ENCODE results near the gene SYNGAP1.

SYNGAP1 gene

DNA sequence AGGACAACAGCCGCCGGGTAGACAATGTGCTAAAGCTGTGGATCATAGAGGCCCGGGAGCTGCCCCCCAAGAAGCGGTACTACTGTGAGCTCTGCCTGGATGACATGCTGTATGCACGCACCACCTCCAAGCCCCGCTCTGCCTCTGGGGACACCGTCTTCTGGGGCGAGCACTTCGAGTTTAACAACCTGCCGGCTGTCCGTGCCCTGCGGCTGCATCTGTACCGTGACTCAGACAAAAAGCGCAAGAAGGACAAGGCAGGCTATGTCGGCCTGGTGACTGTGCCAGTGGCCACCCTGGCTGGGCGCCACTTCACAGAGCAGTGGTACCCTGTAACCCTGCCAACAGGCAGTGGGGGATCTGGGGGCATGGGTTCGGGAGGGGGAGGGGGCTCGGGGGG lies 17.8 kb downstream of the SYNGAP1 start:
- Histone ChIP-seq H3K79me2 (ENCODE audit: insufficient read depth, low read length) (0 out of 2 replicates have a peak, but pooled peaks cover 3% of the 10 kb centered on the region), H3K4me1 (ENCODE audit: insufficient read depth, low read length) (peaks cover 2% of the 10 kb centered on the region; the same call in 1 of the 2 replicates), H3K27ac (ENCODE audit: low read length) (no peak overlapping the region), H3K36me3 (ENCODE audit: insufficient read depth, low read length) (peaks cover 70% of the 10 kb centered on the region), H3K9ac (ENCODE audit: low read depth, low read length) (no peak overlapping the region), H3K4me2 (ENCODE audit: insufficient read depth, low read length) (no peak overlapping the region), H2AFZ (ENCODE audit: low read depth, low read length) (no peak overlapping the region), H3K27me3 (ENCODE audit: insufficient read depth, low read length, poor library complexity) (no peaks in the 10 kb centered on the region), H3K4me3 (ENCODE audit: low read depth in 1 of 2, low read length in 2 of 2) (no peak overlapping the region), H4K20me1 (ENCODE audit: insufficient read depth, low read length) (0 out of 2 replicates have a peak, but pooled peaks cover 7% of the 10 kb centered on the region), H3K9me3 (ENCODE audit: insufficient read depth, low read length, severe bottlenecking) (no peaks in the 10 kb centered on the region)
- ATAC-seq (ENCODE audit: insufficient read depth, low read depth) (no peak), DNase-seq (no peak)
- no peak for TF ChIP-seq EZH2 (IDR thresholded peaks at IDR 0.05; ENCODE audit: borderline replicate concordance, low read depth, low read length, severe bottlenecking)
- TF ChIP-seq, protein P1, sequence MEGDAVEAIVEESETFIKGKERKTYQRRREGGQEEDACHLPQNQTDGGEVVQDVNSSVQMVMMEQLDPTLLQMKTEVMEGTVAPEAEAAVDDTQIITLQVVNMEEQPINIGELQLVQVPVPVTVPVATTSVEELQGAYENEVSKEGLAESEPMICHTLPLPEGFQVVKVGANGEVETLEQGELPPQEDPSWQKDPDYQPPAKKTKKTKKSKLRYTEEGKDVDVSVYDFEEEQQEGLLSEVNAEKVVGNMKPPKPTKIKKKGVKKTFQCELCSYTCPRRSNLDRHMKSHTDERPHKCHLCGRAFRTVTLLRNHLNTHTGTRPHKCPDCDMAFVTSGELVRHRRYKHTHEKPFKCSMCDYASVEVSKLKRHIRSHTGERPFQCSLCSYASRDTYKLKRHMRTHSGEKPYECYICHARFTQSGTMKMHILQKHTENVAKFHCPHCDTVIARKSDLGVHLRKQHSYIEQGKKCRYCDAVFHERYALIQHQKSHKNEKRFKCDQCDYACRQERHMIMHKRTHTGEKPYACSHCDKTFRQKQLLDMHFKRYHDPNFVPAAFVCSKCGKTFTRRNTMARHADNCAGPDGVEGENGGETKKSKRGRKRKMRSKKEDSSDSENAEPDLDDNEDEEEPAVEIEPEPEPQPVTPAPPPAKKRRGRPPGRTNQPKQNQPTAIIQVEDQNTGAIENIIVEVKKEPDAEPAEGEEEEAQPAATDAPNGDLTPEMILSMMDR (IDR thresholded peaks at IDR 0.05; ENCODE audit: borderline replicate concordance, extremely low read depth, low read length, poor library complexity, severe bottlenecking): no peak

DNA sequence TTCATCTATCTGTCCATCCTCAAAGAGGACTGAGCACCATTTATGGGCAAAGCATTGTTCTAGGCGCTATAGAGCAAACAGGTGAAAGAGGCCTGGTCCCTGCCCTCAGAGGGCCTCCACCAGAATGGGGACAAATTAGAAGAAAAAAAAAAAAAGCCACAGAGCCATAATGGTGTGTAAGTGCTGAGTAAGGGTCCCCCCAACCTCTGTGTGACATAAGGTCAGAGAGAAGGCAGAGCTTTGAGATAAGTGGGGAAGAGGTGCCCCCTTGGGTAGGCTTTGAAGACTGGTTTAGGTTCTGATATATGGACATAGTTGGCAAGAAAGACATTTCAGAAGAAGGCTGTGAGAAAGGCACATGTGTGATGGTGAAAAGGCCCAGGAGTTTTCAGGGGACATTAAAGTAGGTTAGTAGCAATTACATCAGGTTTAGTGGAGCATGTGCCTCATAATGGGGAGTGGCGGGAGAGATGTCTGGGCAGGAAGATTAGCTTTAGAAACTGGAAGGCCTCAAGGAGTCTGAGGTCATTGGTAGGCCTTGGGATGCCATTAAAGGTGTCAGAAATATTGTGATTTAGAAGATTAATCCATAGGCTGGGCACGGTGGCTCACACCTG lies 19.2 kb downstream of the SYNGAP1 start:
- Histone ChIP-seq H3K27me3 (ENCODE audit: insufficient read depth, low read length, poor library complexity) (no peaks in the 10 kb centered on the region), H3K27ac (ENCODE audit: low read length) (no peak overlapping the region), H3K9ac (ENCODE audit: low read depth, low read length) (no peak overlapping the region), H3K4me1 (ENCODE audit: insufficient read depth, low read length) (no peaks in the 10 kb centered on the region), H3K79me2 (ENCODE audit: insufficient read depth, low read length) (no peaks in the 10 kb centered on the region), H3K4me2 (ENCODE audit: insufficient read depth, low read length) (no peak overlapping the region), H3K9me3 (ENCODE audit: insufficient read depth, low read length, severe bottlenecking) (no peaks in the 10 kb centered on the region), H2AFZ (ENCODE audit: low read depth, low read length) (no peak overlapping the region), H3K4me3 (ENCODE audit: low read depth in 1 of 2, low read length in 2 of 2) (no peak overlapping the region), H3K36me3 (ENCODE audit: insufficient read depth, low read length) (peaks cover 74% of the 10 kb centered on the region), H4K20me1 (ENCODE audit: insufficient read depth, low read length) (peaks cover 7% of the 10 kb centered on the region; the same call in 1 of the 2 replicates)
- ATAC-seq (ENCODE audit: insufficient read depth, low read depth): no peak
- DNase-seq: no peak
- TF ChIP-seq EZH2 (IDR thresholded peaks at IDR 0.05; ENCODE audit: borderline replicate concordance, low read depth, low read length, severe bottlenecking): no peak
- TF ChIP-seq, protein P1 (IDR thresholded peaks at IDR 0.05; ENCODE audit: borderline replicate concordance, extremely low read depth, low read length, poor library complexity, severe bottlenecking): no peak

DNA sequence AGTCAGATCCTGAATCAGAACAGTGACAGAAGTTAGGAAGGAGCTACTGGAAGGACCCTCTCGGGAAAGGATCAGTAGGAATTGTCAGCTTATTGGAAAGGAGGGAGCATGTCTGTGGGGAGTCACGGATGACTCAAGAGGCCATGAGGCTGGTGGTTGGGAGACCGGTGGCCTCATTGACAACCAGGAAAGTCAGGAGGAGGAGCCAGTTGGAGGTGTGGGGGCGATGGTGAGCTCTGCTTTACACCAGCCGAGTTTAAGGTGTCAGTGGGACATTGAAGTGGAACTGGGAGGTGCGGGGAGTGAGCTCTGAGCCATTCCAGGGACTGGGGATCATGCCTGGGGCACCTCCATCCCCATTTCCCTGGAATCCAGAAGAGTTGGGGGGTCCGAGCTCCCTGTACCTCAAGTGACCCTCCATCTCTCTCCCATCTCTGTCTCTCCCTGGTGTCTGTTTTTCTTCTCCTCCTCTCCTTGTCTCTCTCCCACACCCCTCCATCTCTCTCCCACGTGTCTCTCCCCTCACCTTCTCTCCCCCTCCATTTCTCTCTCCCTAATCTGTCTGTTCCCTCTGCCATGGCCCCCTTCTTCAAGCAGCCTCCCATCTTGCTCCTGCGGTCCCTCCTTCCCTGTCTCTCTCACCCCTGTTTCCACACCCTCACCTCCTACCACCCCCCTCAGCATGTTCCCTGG lies 20.2 kb downstream of the SYNGAP1 start:
- Histone ChIP-seq H3K79me2 (ENCODE audit: insufficient read depth, low read length) (no peaks in the 10 kb centered on the region), H3K4me2 (ENCODE audit: insufficient read depth, low read length) (no peak overlapping the region), H2AFZ (ENCODE audit: low read depth, low read length) (no peak overlapping the region), H3K4me1 (ENCODE audit: insufficient read depth, low read length) (no peaks in the 10 kb centered on the region), H3K9ac (ENCODE audit: low read depth, low read length) (no peak overlapping the region), H3K4me3 (ENCODE audit: low read depth in 1 of 2, low read length in 2 of 2) (no peak overlapping the region), H4K20me1 (ENCODE audit: insufficient read depth, low read length) (peaks cover 7% of the 10 kb centered on the region; the same call in 1 of the 2 replicates), H3K9me3 (ENCODE audit: insufficient read depth, low read length, severe bottlenecking) (no peaks in the 10 kb centered on the region), H3K27me3 (ENCODE audit: insufficient read depth, low read length, poor library complexity) (no peaks in the 10 kb centered on the region), H3K36me3 (ENCODE audit: insufficient read depth, low read length) (peaks cover 82% of the 10 kb centered on the region), H3K27ac (ENCODE audit: low read length) (no peak overlapping the region)
- DNase-seq (no peak), ATAC-seq (ENCODE audit: insufficient read depth, low read depth) (no peak)
- TF ChIP-seq, protein P1 (IDR thresholded peaks at IDR 0.05; ENCODE audit: borderline replicate concordance, extremely low read depth, low read length, poor library complexity, severe bottlenecking): no peak
- TF ChIP-seq EZH2 (IDR thresholded peaks at IDR 0.05; ENCODE audit: borderline replicate concordance, low read depth, low read length, severe bottlenecking): no peak

Measured in DND-41 (cell line).